Endodermal cell (in vitro differentiated cells): Measurements from ENCODE around the gene ZFAND6. TPM values are rescaled to one million over a fixed set of nuclear protein-coding genes. Genes with fewer than 3 reads are reported as not detected.
A peak's percentile ranks its signal among the peaks of the same experiment; 100 is the strongest.

Experiments
- DNase-seq: peaks from one replicate; pipeline ENCODE4 v3.0.0-alpha.2; 2017
- H3K27ac ChIP-seq: 2 replicates; pipeline ENCODE4 v1.5.1; 2013; ENCODE audit warnings: mild to moderate bottlenecking, low read depth, low read length, moderate library complexity
- H3K27me3 ChIP-seq: 2 replicates; pipeline ENCODE4 v1.6.1; 2013; ENCODE audit warnings: mild to moderate bottlenecking, low read length, moderate library complexity; ENCODE audit not compliant: insufficient read depth, control insufficient read depth, poor library complexity, severe bottlenecking
- H3K36me3 ChIP-seq: 2 replicates; pipeline ENCODE4 v1.7.0; 2013; ENCODE audit warnings: mild to moderate bottlenecking, low read length, moderate library complexity; ENCODE audit not compliant: control insufficient read depth, insufficient read depth
- H3K4me1 ChIP-seq: one replicate; pipeline ENCODE4 v1.7.0; 2013; ENCODE audit warnings: low read length; ENCODE audit not compliant: control insufficient read depth, insufficient read depth
- H3K4me3 ChIP-seq: 2 replicates; pipeline ENCODE4 v1.5.1; 2013; ENCODE audit warnings: mild to moderate bottlenecking, low read length, moderate library complexity
- H3K9ac ChIP-seq: 2 replicates; pipeline ENCODE4 v1.6.1; 2013; ENCODE audit warnings: mild to moderate bottlenecking, low read length, moderate library complexity; ENCODE audit not compliant: poor library complexity, severe bottlenecking; ENCODE audit errors: extremely low read depth
- H3K9me3 ChIP-seq: 2 replicates; pipeline ENCODE4 v1.6.1; 2013; ENCODE audit warnings: mild to moderate bottlenecking, low read length, moderate library complexity; ENCODE audit not compliant: control insufficient read depth
- H3K27ac Mint-ChIP-seq: 2 replicates; pipeline ENCODE4 v1.8.0; 2020; ENCODE audit warnings: mixed read lengths
- H3K27me3 Mint-ChIP-seq: 2 replicates; pipeline ENCODE4 v1.8.0; 2021; ENCODE audit warnings: mild to moderate bottlenecking, mixed read lengths; ENCODE audit not compliant: insufficient read depth
- H3K36me3 Mint-ChIP-seq: 2 replicates; pipeline ENCODE4 v1.8.0; 2020; ENCODE audit warnings: low read depth, mixed read lengths
- H3K4me1 Mint-ChIP-seq: 2 replicates; pipeline ENCODE4 v1.8.0; 2020; ENCODE audit warnings: mixed read lengths
- H3K4me3 Mint-ChIP-seq: 2 replicates; pipeline ENCODE4 v1.8.0; 2020; ENCODE audit warnings: mild to moderate bottlenecking, moderate library complexity, mixed read lengths
- H3K9me3 Mint-ChIP-seq: 2 replicates; pipeline ENCODE4 v1.8.0; 2020; ENCODE audit warnings: mild to moderate bottlenecking, mixed read lengths
- CTCF ChIP-seq: fragments of 200-600 bp; sonication (generic); conservative IDR thresholded peaks from 2 replicates; pipeline ENCODE4 v1.5.0; 2021; ENCODE audit warnings: antibody characterized with exemption, mild to moderate bottlenecking
- WGBS, 2 experiments: methylation state at CpG; one replicate each; pipeline versions ENCODE4 v1.1.5 to v1.1.7; 2013; ENCODE audit warnings: missing lambda C conversion rate in 2 of 2, mixed read lengths in 1 of 2; ENCODE audit not compliant: insufficient coverage in 1 of 2, insufficient read length in 1 of 2; 5-methylcytosine and 5-hydroxymethylcytosine counted together
- total RNA-seq, 2 donors: library from RNA; stranded (reverse); fragmentation: NEBNext Ultra II Directional in 1 of 2; extraction: Animal tissue kit (Norgen Biotek cat#: 25700) in 1 of 2; gene quantifications; 2 replicates in 1 of 2; 3 replicates in 1 of 2; pipeline ENCODE4 v1.2.1, GENCODE V29; 2021

ZFAND6 gene
- total RNA-seq, 2 donors from 2014 or later: 84.5 to 86.2 TPM

GRCh38 chr15:80071652-80072051, 12.2 kb downstream of the ZFAND6 start:
- Histone ChIP-seq H3K4me3 (peak overlapping the region; percentile 92), H3K4me1 (no peaks in the 10 kb centered on the region), H3K27ac (no peak overlapping the region), H3K36me3 (no peaks in the 10 kb centered on the region), H3K27me3 (no peaks in the 10 kb centered on the region), H3K9ac (no peak overlapping the region), H3K9me3 (no peaks in the 10 kb centered on the region)
- no peak overlapping the region for H3K4me3 Mint-ChIP-seq
- TF ChIP-seq CTCF: no peak
- H3K36me3 Mint-ChIP-seq: no peaks in the 10 kb centered on the region
- H3K9me3 Mint-ChIP-seq: no peaks in the 10 kb centered on the region
- DNase-seq: no peak
- H3K4me1 Mint-ChIP-seq: peaks cover 61% of the 10 kb centered on the region
- no peak overlapping the region for H3K27ac Mint-ChIP-seq
- H3K27me3 Mint-ChIP-seq: no peaks in the 10 kb centered on the region

GRCh38 chr15:80072285-80072994, 13.0 kb downstream of the ZFAND6 start:
- WGBS, 2 experiments: 0% methylated on average over 1 of the region's 1 CpG; no CpG with 5 or more reads in 1 of the 2 experiments
- Mint-ChIP-seq H3K9me3 (no peaks in the 10 kb centered on the region), H3K36me3 (no peaks in the 10 kb centered on the region), H3K4me3 (peak overlapping the region; percentile 69), H3K27ac (peak overlapping the region; percentile 87), H3K4me1 (peaks cover 60% of the 10 kb centered on the region), H3K27me3 (no peaks in the 10 kb centered on the region)
- no peaks in the 10 kb centered on the region for H3K9me3 ChIP-seq
- no peak overlapping the region for H3K27ac ChIP-seq
- H3K27me3 ChIP-seq: no peaks in the 10 kb centered on the region
- no peak for DNase-seq
- no peak for TF ChIP-seq CTCF
- no peaks in the 10 kb centered on the region for H3K36me3 ChIP-seq
- peak overlapping the region; percentile 68 for H3K9ac ChIP-seq
- H3K4me1 ChIP-seq: no peaks in the 10 kb centered on the region
- H3K4me3 ChIP-seq: peak overlapping the region; percentile 92

GRCh38 chr15:80073197-80073596, 13.7 kb downstream of the ZFAND6 start:
- H3K27ac ChIP-seq: no peak overlapping the region
- WGBS, 2 experiments: no CpG with 5 or more reads among the region's 3 CpGs
- H3K4me1 Mint-ChIP-seq: peaks cover 63% of the 10 kb centered on the region
- no peak for DNase-seq
- no peaks in the 10 kb centered on the region for H3K27me3 ChIP-seq
- H3K4me3 Mint-ChIP-seq: no peak overlapping the region
- TF ChIP-seq CTCF: no peak
- peaks cover 4% of the 10 kb centered on the region for H3K36me3 Mint-ChIP-seq
- no peak overlapping the region for H3K27ac Mint-ChIP-seq
- H3K9ac ChIP-seq: no peak overlapping the region
- no peaks in the 10 kb centered on the region for H3K36me3 ChIP-seq
- no peaks in the 10 kb centered on the region for H3K4me1 ChIP-seq
- peak overlapping the region; percentile 92 for H3K4me3 ChIP-seq
- no peaks in the 10 kb centered on the region for H3K9me3 Mint-ChIP-seq
- H3K9me3 ChIP-seq: peaks cover 1% of the 10 kb centered on the region
- no peaks in the 10 kb centered on the region for H3K27me3 Mint-ChIP-seq
